H1 (cell line): Measurements from ENCODE around the gene SAP30. TPM values are rescaled to one million over a fixed set of nuclear protein-coding genes. Genes with fewer than 3 reads are reported as not detected.

ENCODE experiments used
- CTCF ChIA-PET: fragments of 300-600 bp; sonication (Branson Sonifier 250); formaldehyde crosslinking; loops from one replicate; lab custom pipeline; 2021; ENCODE audit not compliant: partially characterized antibody; lab: Charles Lee
- POLR2A ChIA-PET: fragments of 300-600 bp; sonication (Branson Sonifier 250); formaldehyde crosslinking; loops from one replicate; lab custom pipeline; 2021; ENCODE audit warnings: inconsistent platforms; ENCODE audit not compliant: partially characterized antibody; lab: Charles Lee
- DNase-seq, 2 experiments: peaks; one replicate each; pipeline versions ENCODE4 v3.0.0 to v3.0.0-alpha.2; 2010 to 2022; ENCODE audit warnings: low spot score in 2 of 2, low read depth in 1 of 2, mixed read lengths in 1 of 2
- FAIRE-seq: peaks from 2 replicates; lab custom pipeline; 2011; peaks lifted over from hg19 to GRCh38; lab: Jason Lieb, UNC
- H2AFZ ChIP-seq: 2 replicates; pipeline ENCODE4 v1.8.1; 2012; ENCODE audit warnings: low read length, inconsistent platforms
- H2AK5ac ChIP-seq: 2 replicates; pipeline ENCODE4 v1.6.1; 2013; ENCODE audit warnings: low read depth, low read length
- H2BK120ac ChIP-seq: replicated peaks from 2 replicates; pipeline ENCODE3; 2013; ENCODE audit warnings: low read depth, low read length, inconsistent platforms
- H2BK12ac ChIP-seq: 2 replicates; pipeline ENCODE4 v1.6.1; 2013; ENCODE audit warnings: low read depth, low read length
- H2BK15ac ChIP-seq: 2 replicates; pipeline ENCODE4 v1.6.1; 2013; ENCODE audit warnings: low read length
- H2BK20ac ChIP-seq: 2 replicates; pipeline ENCODE4 v1.6.1; 2013; ENCODE audit warnings: low read length
- H2BK5ac ChIP-seq: 2 replicates; pipeline ENCODE4 v1.6.1; 2013; ENCODE audit warnings: low read depth, low read length
- H3K14ac ChIP-seq: 2 replicates; pipeline ENCODE4 v1.6.1; 2013; ENCODE audit warnings: inconsistent platforms; ENCODE audit not compliant: insufficient read length
- H3K18ac ChIP-seq: 2 replicates; pipeline ENCODE4 v1.6.1; 2013; ENCODE audit warnings: low read length; ENCODE audit errors: extremely low read depth
- H3K23ac ChIP-seq: 2 replicates; pipeline ENCODE4 v1.6.1; 2013; ENCODE audit warnings: inconsistent platforms; ENCODE audit not compliant: insufficient read length
- H3K23me2 ChIP-seq: 2 replicates; pipeline ENCODE4 v1.6.1; 2013; ENCODE audit warnings: low read depth, low read length
- H3K27ac ChIP-seq: 2 replicates; pipeline ENCODE4 v1.6.1; 2011; ENCODE audit warnings: low read depth, low read length, inconsistent platforms
- H3K27me3 ChIP-seq, 4 experiments: replicated peaks in 1 of 4; 1 replicate in 1 of 4; 2 replicates in 3 of 4; pipeline versions ENCODE4 v1.6.1 to v1.8.1; 2011 to 2013; ENCODE audit warnings: low read length in 3 of 4, mild to moderate bottlenecking in 3 of 4, inconsistent platforms in 2 of 4, mixed read lengths in 2 of 4, moderate library complexity in 1 of 4; ENCODE audit not compliant: control insufficient read depth in 3 of 4, insufficient read depth in 3 of 4; ENCODE audit errors: extremely low read depth in 1 of 4
- H3K36me3 ChIP-seq, 4 experiments: 2 replicates each; pipeline versions ENCODE4 v1.6.1 to v1.8.1; 2011 to 2013; ENCODE audit warnings: mild to moderate bottlenecking in 4 of 4, low read length in 3 of 4, moderate library complexity in 2 of 4, control low read depth in 1 of 4, inconsistent platforms in 1 of 4; ENCODE audit not compliant: insufficient read depth in 4 of 4, control insufficient read depth in 2 of 4
- H3K4ac ChIP-seq: replicated peaks from 2 replicates; pipeline ENCODE3; 2013; ENCODE audit warnings: low read length, low read depth, mixed read lengths, inconsistent platforms; ENCODE audit not compliant: insufficient read length
- H3K4me1 ChIP-seq, 4 experiments: replicated peaks in 1 of 4; 1 replicate in 1 of 4; 2 replicates in 3 of 4; pipeline versions ENCODE4 v1.6.1 to v1.8.1; 2011 to 2013; ENCODE audit warnings: low read length in 3 of 4, inconsistent platforms in 2 of 4, mixed read lengths in 1 of 4; ENCODE audit not compliant: insufficient read depth in 4 of 4, control insufficient read depth in 3 of 4
- H3K4me2 ChIP-seq, 2 experiments: 2 replicates each; pipeline versions ENCODE4 v1.6.1 to v1.8.1; 2011 to 2013; ENCODE audit warnings: low read depth in 2 of 2, low read length in 2 of 2, control low read depth in 1 of 2, inconsistent platforms in 1 of 2, mild to moderate bottlenecking in 1 of 2; ENCODE audit not compliant: insufficient read depth in 1 of 2
- H3K4me3 ChIP-seq, 4 experiments: fragments of 200-600, 300-600 bp in 1 of 4; sonication (generic), shearing (Covaris generic), sonication (Bioruptor Twin) in 1 of 4; 2 replicates each; pipeline versions ENCODE4 v1.5.1 to v1.8.1; 2011 to 2016; ENCODE audit warnings: low read length in 4 of 4, low read depth in 3 of 4, control low read depth in 2 of 4, inconsistent platforms in 2 of 4, mild to moderate bottlenecking in 2 of 4, mixed read lengths in 1 of 4, moderate library complexity in 1 of 4; ENCODE audit not compliant: insufficient read depth in 2 of 4; ENCODE audit errors: extremely low read depth in 1 of 4
- H3K56ac ChIP-seq: replicated peaks from 2 replicates; pipeline ENCODE3; 2013; ENCODE audit warnings: low read depth, mild to moderate bottlenecking, mixed read lengths, low read length, inconsistent platforms; ENCODE audit not compliant: insufficient read length
- H3K79me1 ChIP-seq: 2 replicates; pipeline ENCODE4 v1.6.1; 2013; ENCODE audit warnings: low read depth, low read length, control low read depth
- H3K79me2 ChIP-seq, 2 experiments: 2 replicates each; pipeline versions ENCODE4 v1.6.1 to v1.8.1; 2012 to 2013; ENCODE audit warnings: low read length in 2 of 2, mild to moderate bottlenecking in 2 of 2, inconsistent platforms in 1 of 2; ENCODE audit not compliant: insufficient read depth in 2 of 2, control insufficient read depth in 1 of 2
- H3K9ac ChIP-seq, 4 experiments: replicated peaks in 1 of 4; 1 replicate in 1 of 4; 2 replicates in 3 of 4; pipeline versions ENCODE4 v1.6.1 to v1.8.1; 2011 to 2013; ENCODE audit warnings: low read depth in 3 of 4, low read length in 3 of 4, control low read depth in 2 of 4, mild to moderate bottlenecking in 2 of 4, moderate library complexity in 2 of 4, inconsistent platforms in 1 of 4; ENCODE audit errors: extremely low read depth in 1 of 4
- H3K9me3 ChIP-seq, 2 experiments: 2 replicates each; pipeline versions ENCODE4 v1.6.1 to v1.8.1; 2012 to 2013; ENCODE audit warnings: mild to moderate bottlenecking in 2 of 2, moderate library complexity in 2 of 2, control low read depth in 1 of 2, inconsistent platforms in 1 of 2, low read depth in 1 of 2, low read length in 1 of 2, mixed read lengths in 1 of 2; ENCODE audit not compliant: insufficient read depth in 2 of 2
- H4K20me1 ChIP-seq, 2 experiments: replicated peaks in 1 of 2; 2 replicates each; pipeline versions ENCODE3 to v1.8.1; 2011 to 2013; ENCODE audit warnings: inconsistent platforms in 2 of 2, low read length in 2 of 2, mild to moderate bottlenecking in 1 of 2; ENCODE audit not compliant: insufficient read depth in 2 of 2, control insufficient read depth in 1 of 2
- H4K5ac ChIP-seq: 2 replicates; pipeline ENCODE4 v1.6.1; 2013; ENCODE audit warnings: low read length, low read depth, mixed read lengths, inconsistent platforms; ENCODE audit not compliant: insufficient read length
- H4K8ac ChIP-seq: 2 replicates; pipeline ENCODE4 v1.8.0; 2013; ENCODE audit warnings: mild to moderate bottlenecking, moderate library complexity, low read length, inconsistent platforms; ENCODE audit not compliant: insufficient read depth; ENCODE audit errors: extremely low read depth
- H4K91ac ChIP-seq: replicated peaks from 2 replicates; pipeline ENCODE3; 2013; ENCODE audit warnings: low read length, mixed read lengths, inconsistent platforms; ENCODE audit not compliant: insufficient read length
- GTF2F1 ChIP-seq: IDR thresholded peaks from 2 replicates; pipeline ENCODE4 v1.6.1; 2012; ENCODE audit warnings: low read depth, low read length, improper control_type of control experiment, borderline replicate concordance
- YY1 ChIP-seq: IDR thresholded peaks from 2 replicates; pipeline ENCODE4 v1.6.1; 2011; ENCODE audit warnings: low read depth, mild to moderate bottlenecking, low read length
- whole genome bisulfite sequencing, 2 experiments: shearing (Covaris generic) in 1 of 2; methylation state at CpG; one replicate each; pipeline versions ENCODE4 v1.1.6 to v1.1.7; 2013 to 2015; ENCODE audit warnings: low lambda C conversion rate in 2 of 2, mixed read lengths in 2 of 2, inconsistent platforms in 1 of 2, low coverage in 1 of 2, missing lambda C conversion rate in 1 of 2; ENCODE audit not compliant: insufficient replicate concordance in 2 of 2, insufficient coverage in 1 of 2, insufficient read length in 1 of 2; ENCODE audit errors: extremely low coverage in 1 of 2, missing lambda C conversion rate in 1 of 2; 5-methylcytosine and 5-hydroxymethylcytosine counted together
- polyA plus RNA-seq, 7 experiments: library from polyadenylated mRNA; depleted of rRNA in 3 of 7; stranded (reverse) in 5 of 7; unstranded in 2 of 7; fragments of >200 nt in 5 of 7; fragments of 200-250 nt in 2 of 7; gene quantifications; 1 replicate in 5 of 7; 2 replicates in 1 of 7; 4 replicates in 1 of 7; pipeline versions ENCODE4 v1.2.1 to v1.2.3, GENCODE V29; 2011 to 2013; ENCODE audit warnings: missing spikeins in 2 of 7, mixed read lengths in 2 of 7
- total RNA-seq: library from RNA; stranded (reverse); fragmentation: NEBNext Ultra II Directional; extraction: Animal tissue kit (Norgen Biotek cat#: 25700); gene quantifications from 2 replicates; pipeline ENCODE4 v1.2.1, GENCODE V29; 2021

The SAP30 gene
- total and polyA plus RNA-seq, 2 of the 8 experiments (the other 6 are each of a cell fraction or from before 2014, with no cell fraction given), result 7.7 to 21.1 TPM

GRCh38 chr4:173426064-173426463 lies 55.3 kb downstream of the SAP30 start:
- Histone ChIP-seq H3K14ac (no peak overlapping the region), H3K36me3 (no peaks in the 10 kb centered on the region), H3K18ac (no peak overlapping the region), H3K4me1 (no peaks in the 10 kb centered on the region), H3K79me1 (no peaks in the 10 kb centered on the region), H2BK5ac (no peak overlapping the region), H3K9ac (no peak overlapping the region), H2BK20ac (no peak overlapping the region), H3K79me2 (no peaks in the 10 kb centered on the region), H3K56ac (no peak overlapping the region), H3K23me2 (no peaks in the 10 kb centered on the region; the same call in 1 of the 2 replicates), H3K4me3 (no peak overlapping the region), H3K4me2 (no peak overlapping the region), H3K27ac (no peak overlapping the region), H4K5ac (no peak overlapping the region), H4K8ac (no peak overlapping the region), H3K9me3 (no peaks in the 10 kb centered on the region), H4K20me1 (no peaks in the 10 kb centered on the region), H2BK12ac (no peak overlapping the region), H4K91ac (no peak overlapping the region), H2BK15ac (no peak overlapping the region), H2AFZ (no peak overlapping the region), H3K23ac (no peak overlapping the region), H2AK5ac (no peak overlapping the region), H3K4ac (no peak overlapping the region), H2BK120ac (no peak overlapping the region), H3K27me3 (no peaks in the 10 kb centered on the region)
- FAIRE-seq (no peak), DNase-seq (no peak)
- WGBS, 2 experiments, result 85% methylated on average over 2 of the region's 2 CpGs; no CpG with 5 or more reads in 1 of the 2 experiments
- no peak for TF ChIP-seq YY1
- no peak for TF ChIP-seq GTF2F1
- POLR2A ChIA-PET, result no interaction called here
- CTCF ChIA-PET, result interaction anchor here (0.6 to 1.8 kb wide), 5 partner anchors 8 to 119 kb away, joined by 3 to 7 read pairs (median 3); no protein-coding TSS in a partner anchor

Other genes with a start within 250 kb of the SAP30 start
- gene GALNT7, start 202.1 kb upstream of the SAP30 start, total RNA-seq, result 78.9 and 85.5 TPM in 2 replicates
- gene GALNT7, start 202.1 kb upstream of the SAP30 start, polyA plus RNA-seq (2011; rRNA removed), result 11.1 and 22.4 TPM in 2 replicates
- gene HMGB2, start 36.6 kb upstream of the SAP30 start, total RNA-seq, result 212 and 218 TPM in 2 replicates
- 33.4 and 54.7 TPM in 2 replicates for gene HMGB2, start 36.6 kb upstream of the SAP30 start, polyA plus RNA-seq (2011; rRNA removed)
- gene SCRG1, start 28.2 kb downstream of the SAP30 start, total RNA-seq, result not detected in 2 replicates
- gene SCRG1, start 28.2 kb downstream of the SAP30 start, polyA plus RNA-seq (2011; rRNA removed), result not detected in 2 replicates
- gene HAND2, start 159.3 kb downstream of the SAP30 start, total RNA-seq, result not detected in 2 replicates
- 0.05 TPM in 1 of 2 replicates, not detected in the other for gene HAND2, start 159.3 kb downstream of the SAP30 start, polyA plus RNA-seq (2011; rRNA removed)